HUES6 (cell line): ENCODE results near the gene FBXO38.

ENCODE experiments used
- H3K27ac ChIP-seq: 2 replicates; pipeline ENCODE4 v1.7.0; 2013; ENCODE audit warnings: low read depth, mild to moderate bottlenecking, low read length, inconsistent platforms
- H3K27me3 ChIP-seq: 2 replicates; pipeline ENCODE4 v1.6.1; 2013; ENCODE audit warnings: low read length; ENCODE audit not compliant: control insufficient read depth, insufficient read depth
- H3K36me3 ChIP-seq: 2 replicates; pipeline ENCODE4 v1.6.1; 2013; ENCODE audit warnings: low read length; ENCODE audit not compliant: control insufficient read depth, insufficient read depth
- H3K4me1 ChIP-seq: 2 replicates; pipeline ENCODE4 v1.6.1; 2013; ENCODE audit warnings: low read length; ENCODE audit not compliant: control insufficient read depth, insufficient read depth
- H3K4me3 ChIP-seq: 2 replicates; pipeline ENCODE4 v1.5.1; 2013; ENCODE audit warnings: low read depth, low read length
- H3K9ac ChIP-seq: one replicate; pipeline ENCODE4 v1.6.1; 2013; ENCODE audit warnings: mild to moderate bottlenecking, low read length
- H3K9me3 ChIP-seq: 2 replicates; pipeline ENCODE4 v1.6.1; 2013; ENCODE audit warnings: low read depth, low read length; ENCODE audit not compliant: control insufficient read depth, insufficient read depth

Gene FBXO38

DNA sequence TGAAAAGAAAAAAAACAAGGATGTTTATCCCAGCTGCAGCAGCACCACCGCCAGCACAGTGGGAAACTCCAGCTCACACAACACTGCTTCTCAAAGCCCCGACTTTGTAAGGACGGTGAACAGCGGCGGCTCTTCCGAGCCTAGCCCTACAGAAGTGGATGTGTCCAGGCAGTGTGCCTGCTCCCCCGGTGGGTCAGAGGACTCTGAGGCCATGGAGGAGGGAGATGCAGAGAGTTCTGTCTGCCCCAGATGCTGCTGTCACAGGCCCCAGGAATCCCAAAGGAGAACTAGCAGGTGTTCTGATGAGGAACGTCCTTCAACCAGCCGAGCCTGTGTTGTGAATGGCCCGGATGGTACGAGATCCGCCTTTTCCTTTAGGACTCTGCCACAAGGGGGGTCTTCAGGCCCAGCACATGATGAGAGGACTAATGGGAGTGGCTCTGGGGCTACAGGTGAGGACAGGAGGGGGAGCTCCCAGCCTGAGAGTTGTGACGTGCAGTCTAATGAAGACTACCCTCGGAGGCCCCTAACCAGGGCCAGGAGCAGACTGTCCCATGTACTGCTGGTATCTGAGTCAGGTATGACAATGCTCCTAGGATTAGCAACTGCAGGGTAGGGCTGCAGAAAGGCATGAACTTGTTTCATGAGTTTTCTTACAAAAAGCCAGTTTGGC lies 43.7 kb downstream of the FBXO38 start:
- Histone ChIP-seq H3K9ac (no peak overlapping the region), H3K9me3 (no peaks in the 10 kb centered on the region), H3K4me3 (no peak overlapping the region), H3K27me3 (no peaks in the 10 kb centered on the region), H3K4me1 (no peaks in the 10 kb centered on the region), H3K36me3 (peaks cover 70% of the 10 kb centered on the region), H3K27ac (no peak overlapping the region)

GRCh38 chr5:148428848-148429247 lies 45.1 kb downstream of the FBXO38 start:
- Histone ChIP-seq H3K9ac (no peak overlapping the region), H3K36me3 (peaks cover 67% of the 10 kb centered on the region), H3K27me3 (no peaks in the 10 kb centered on the region), H3K4me1 (no peaks in the 10 kb centered on the region), H3K27ac (no peak overlapping the region), H3K4me3 (no peak overlapping the region), H3K9me3 (no peaks in the 10 kb centered on the region)

- H3K27ac ChIP-seq: no peak overlapping the region
- no peaks in the 10 kb centered on the region for H3K27me3 ChIP-seq
- no peaks in the 10 kb centered on the region for H3K9me3 ChIP-seq
- H3K4me1 ChIP-seq: no peaks in the 10 kb centered on the region
- no peak overlapping the region for H3K9ac ChIP-seq
- H3K36me3 ChIP-seq: peaks cover 53% of the 10 kb centered on the region
- H3K4me3 ChIP-seq: no peak overlapping the region
These were observed 50.1 kb downstream of the FBXO38 start for GRCh38 chr5:148433826-148434225.

DNA sequence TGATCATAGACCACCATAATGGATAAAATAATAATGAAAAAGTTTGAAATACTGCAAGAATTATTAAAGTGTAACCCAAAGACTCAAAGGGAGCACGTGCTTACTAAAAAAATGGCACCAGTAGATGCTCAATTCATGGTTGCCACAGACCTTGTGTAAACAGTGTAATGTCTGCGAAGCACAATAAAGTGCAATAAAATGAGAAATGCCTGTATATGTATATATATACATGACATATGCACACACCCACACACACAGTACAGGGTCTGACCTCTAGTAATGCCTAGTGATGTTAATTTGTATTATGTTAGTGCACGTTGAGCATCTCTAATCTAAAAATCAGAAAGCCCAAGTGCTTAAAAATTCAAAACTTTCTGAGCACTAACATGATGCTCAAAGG lies 52.3 kb downstream of the FBXO38 start:
- Histone ChIP-seq H3K9me3 (no peaks in the 10 kb centered on the region), H3K27me3 (no peaks in the 10 kb centered on the region), H3K4me1 (no peaks in the 10 kb centered on the region), H3K27ac (no peak overlapping the region), H3K36me3 (peaks cover 67% of the 10 kb centered on the region), H3K9ac (no peak overlapping the region), H3K4me3 (no peak overlapping the region)

DNA sequence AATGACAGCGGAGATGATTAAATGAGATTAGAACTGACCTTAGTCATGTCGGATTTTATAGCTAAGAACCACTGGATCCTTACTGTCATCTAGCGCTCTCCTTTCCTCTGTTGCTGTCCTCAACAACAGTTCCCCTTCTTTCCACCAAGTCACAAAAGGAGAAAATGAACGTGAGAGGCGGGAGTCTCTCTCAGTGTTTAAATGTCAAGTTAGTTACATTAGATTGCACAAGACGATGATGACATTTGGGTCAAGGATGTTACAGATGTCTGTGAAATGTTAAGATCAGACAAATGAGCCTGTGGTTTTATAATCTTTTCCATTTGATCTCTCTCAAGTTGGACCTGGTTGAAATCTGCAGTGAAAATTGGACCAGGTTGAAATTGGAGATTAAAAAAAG lies 53.5 kb downstream of the FBXO38 start:
- no peak overlapping the region for H3K9ac ChIP-seq
- peaks cover 77% of the 10 kb centered on the region for H3K36me3 ChIP-seq
- H3K27ac ChIP-seq: no peak overlapping the region
- H3K9me3 ChIP-seq: no peaks in the 10 kb centered on the region
- H3K4me1 ChIP-seq: no peaks in the 10 kb centered on the region
- no peak overlapping the region for H3K4me3 ChIP-seq
- H3K27me3 ChIP-seq: no peaks in the 10 kb centered on the region

DNA sequence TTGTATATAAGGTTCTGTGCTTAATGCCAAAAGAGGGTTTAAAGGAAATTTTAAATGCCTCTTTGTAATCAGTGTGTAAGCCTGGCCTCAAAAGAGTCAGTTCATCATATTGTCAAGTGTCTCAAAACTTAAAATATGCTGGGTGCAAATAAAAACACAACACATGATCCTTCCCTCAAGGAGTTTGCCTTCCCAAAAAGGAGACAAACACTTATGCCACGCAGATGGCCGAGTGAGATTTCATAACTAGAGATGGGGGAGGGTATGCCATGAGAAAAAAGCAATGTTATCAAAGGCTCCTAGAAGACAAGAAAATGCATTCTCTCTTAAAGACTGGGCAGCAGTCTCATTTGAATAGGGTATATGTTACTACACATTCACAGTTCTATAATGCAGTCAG lies 55.2 kb downstream of the FBXO38 start:
- H3K9ac ChIP-seq: no peak overlapping the region
- H3K36me3 ChIP-seq: peaks cover 69% of the 10 kb centered on the region
- no peaks in the 10 kb centered on the region for H3K4me1 ChIP-seq
- H3K27me3 ChIP-seq: no peaks in the 10 kb centered on the region
- no peaks in the 10 kb centered on the region for H3K9me3 ChIP-seq
- no peak overlapping the region for H3K27ac ChIP-seq
- H3K4me3 ChIP-seq: no peak overlapping the region

DNA sequence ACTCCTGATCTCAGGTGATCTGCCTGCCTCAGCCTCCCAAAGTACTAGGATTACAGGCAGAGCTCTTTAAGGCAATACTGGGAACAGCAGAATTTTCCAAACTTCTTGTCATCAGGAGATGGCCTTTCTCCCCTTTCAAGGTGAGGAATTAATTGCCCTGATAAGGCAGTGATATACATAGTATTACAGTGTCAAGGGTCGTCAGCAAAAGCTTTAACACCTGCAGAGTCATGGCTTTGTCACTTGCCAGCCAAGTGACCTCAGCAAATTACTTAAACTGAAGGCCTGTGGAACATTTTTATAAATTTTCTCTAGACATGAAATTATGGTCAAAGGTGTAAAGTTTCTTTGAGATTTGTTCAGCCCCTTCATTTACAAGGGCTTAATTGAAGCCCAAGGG lies 59.5 kb downstream of the FBXO38 start:
- H3K4me3 ChIP-seq: no peak overlapping the region
- H3K9ac ChIP-seq: no peak overlapping the region
- peaks cover 41% of the 10 kb centered on the region for H3K36me3 ChIP-seq
- no peaks in the 10 kb centered on the region for H3K9me3 ChIP-seq
- no peak overlapping the region for H3K27ac ChIP-seq
- no peaks in the 10 kb centered on the region for H3K27me3 ChIP-seq
- H3K4me1 ChIP-seq: no peaks in the 10 kb centered on the region

DNA sequence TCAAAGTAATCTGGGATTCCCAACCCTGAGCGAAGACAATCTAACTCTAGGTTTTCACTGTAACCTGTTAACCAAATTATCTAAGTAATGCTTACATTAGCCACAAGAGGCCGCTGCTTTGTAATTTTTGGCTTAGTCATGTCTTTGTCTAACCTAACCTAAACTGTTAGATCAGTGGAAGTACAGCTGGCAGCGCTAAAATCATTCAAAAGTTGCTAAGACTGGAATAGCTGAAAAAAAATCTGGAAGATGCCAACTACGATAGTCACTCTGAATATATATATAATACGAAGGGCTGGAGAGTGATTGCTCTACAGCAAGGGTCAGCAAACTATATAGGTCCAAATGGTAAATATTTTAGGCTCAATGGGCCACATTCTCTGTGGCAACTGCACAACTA lies 60.2 kb downstream of the FBXO38 start:
- Histone ChIP-seq H3K4me3 (no peak overlapping the region), H3K27me3 (no peaks in the 10 kb centered on the region), H3K4me1 (no peaks in the 10 kb centered on the region), H3K9ac (no peak overlapping the region), H3K27ac (no peak overlapping the region), H3K9me3 (no peaks in the 10 kb centered on the region), H3K36me3 (peaks cover 33% of the 10 kb centered on the region)

DNA sequence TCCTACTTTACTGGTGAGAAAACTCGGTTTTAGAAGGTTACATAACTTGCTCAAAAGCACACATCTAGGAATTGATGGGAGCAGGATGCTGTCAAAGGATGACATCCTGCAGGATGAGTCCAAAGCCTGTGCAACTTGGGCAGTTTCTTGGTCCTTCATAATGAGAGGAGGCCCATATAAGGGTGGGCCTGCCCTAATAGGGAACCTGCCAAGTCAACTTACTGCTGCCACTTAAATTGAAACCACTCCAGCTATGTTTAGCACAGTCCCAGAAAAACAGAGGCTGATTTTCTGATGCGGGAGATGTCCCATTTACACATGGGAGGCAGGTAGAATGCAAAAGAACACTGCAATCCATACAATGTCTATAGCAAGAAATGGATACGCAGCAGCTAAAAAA lies 61.8 kb downstream of the FBXO38 start:
- no peaks in the 10 kb centered on the region for H3K27me3 ChIP-seq
- no peak overlapping the region for H3K27ac ChIP-seq
- H3K4me1 ChIP-seq: no peaks in the 10 kb centered on the region
- peaks cover 17% of the 10 kb centered on the region for H3K36me3 ChIP-seq
- H3K9ac ChIP-seq: no peak overlapping the region
- no peaks in the 10 kb centered on the region for H3K9me3 ChIP-seq
- no peak overlapping the region for H3K4me3 ChIP-seq

DNA sequence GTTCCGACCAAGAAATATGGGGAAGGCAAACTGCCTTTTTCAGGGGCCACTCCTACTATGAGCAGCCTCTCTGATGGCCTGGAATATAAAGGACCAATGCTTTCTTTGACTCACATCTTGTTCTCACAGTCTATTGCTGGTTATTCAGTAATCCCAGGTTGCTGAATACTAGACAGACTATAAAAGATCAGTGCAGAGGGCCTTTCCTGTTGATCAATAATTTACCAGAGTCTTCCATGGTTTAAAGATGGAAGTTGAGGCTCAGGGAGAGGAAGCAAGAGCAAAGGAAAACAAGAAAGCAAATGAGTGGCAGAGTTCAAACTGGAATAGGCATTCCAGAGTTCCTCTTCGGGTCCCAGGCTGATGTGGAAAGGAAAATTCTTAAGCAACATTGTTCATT lies 62.9 kb downstream of the FBXO38 start:
- H3K27ac ChIP-seq: no peak overlapping the region
- H3K36me3 ChIP-seq: peaks cover 8% of the 10 kb centered on the region
- H3K4me3 ChIP-seq: no peak overlapping the region
- H3K4me1 ChIP-seq: no peaks in the 10 kb centered on the region
- no peaks in the 10 kb centered on the region for H3K27me3 ChIP-seq
- no peaks in the 10 kb centered on the region for H3K9me3 ChIP-seq
- no peak overlapping the region for H3K9ac ChIP-seq

GRCh38 chr5:148452499-148453193 lies 68.9 kb downstream of the FBXO38 start:
- H3K9me3 ChIP-seq: no peaks in the 10 kb centered on the region
- H3K36me3 ChIP-seq: no peaks in the 10 kb centered on the region
- peaks cover 24% of the 10 kb centered on the region for H3K4me1 ChIP-seq
- H3K9ac ChIP-seq: no peak overlapping the region
- no peak overlapping the region for H3K27ac ChIP-seq
- H3K4me3 ChIP-seq: no peak overlapping the region
- no peaks in the 10 kb centered on the region for H3K27me3 ChIP-seq
